Measurements from ENCODE around the gene CPEB4.

CPEB4 gene

GRCh38 chr5:173887610-173888472 is at the start of gene CPEB4:
TSS of gene CPEB4 (plus strand) at chr5:173888349. CDS start at chr5:173889734, 1,385 bp downstream.
- DNase-seq: peak; percentile 99

GRCh38 chr5:173839117-173839713 is 48.9 kb upstream of the CPEB4 start:
- DNase-seq: no peak

DNA sequence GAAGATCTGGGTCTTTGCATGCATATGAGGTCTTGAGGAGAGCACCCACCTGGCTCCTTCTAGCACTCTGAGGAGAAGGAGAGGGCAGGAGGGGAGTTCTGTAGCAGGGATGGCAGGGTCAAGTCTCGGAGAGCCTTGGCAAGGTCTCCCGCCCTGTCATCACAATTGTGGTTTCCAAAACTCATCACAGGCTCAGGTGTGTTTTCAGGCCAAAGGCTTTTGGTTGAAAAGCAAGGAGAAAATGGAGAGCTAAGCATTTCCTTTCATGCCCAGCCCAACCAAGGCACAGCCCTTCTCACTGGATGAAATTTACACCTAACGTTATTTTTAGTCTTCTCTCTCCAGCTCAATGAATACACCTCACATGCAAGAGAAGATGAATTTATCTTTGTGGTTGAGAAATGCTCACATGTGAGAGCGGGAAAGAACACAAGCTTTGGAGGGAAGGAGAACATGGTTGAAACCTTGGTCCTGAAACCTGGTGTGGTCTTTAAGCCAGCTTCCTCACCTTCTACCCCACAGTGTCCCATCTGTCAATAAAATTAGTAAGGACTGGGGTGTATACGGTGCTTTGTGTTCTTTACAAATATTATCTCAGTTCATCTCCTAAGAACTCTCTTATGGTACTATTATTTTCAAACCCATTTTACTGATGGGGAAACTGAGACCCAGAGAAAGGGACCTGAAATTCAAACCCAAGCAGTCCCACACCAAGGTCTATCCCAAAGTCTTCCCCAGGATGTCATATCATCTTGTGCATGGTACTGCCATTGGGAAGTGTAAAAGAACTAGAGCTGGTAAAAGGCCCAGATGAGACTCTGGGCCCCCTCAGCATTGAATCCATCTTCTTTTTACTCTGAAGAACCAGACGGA is 47.8 kb upstream of the CPEB4 start:
- DNase-seq: no peak

GRCh38 chr5:173841710-173842109 is 46.4 kb upstream of the CPEB4 start:
- no peak for DNase-seq

DNA sequence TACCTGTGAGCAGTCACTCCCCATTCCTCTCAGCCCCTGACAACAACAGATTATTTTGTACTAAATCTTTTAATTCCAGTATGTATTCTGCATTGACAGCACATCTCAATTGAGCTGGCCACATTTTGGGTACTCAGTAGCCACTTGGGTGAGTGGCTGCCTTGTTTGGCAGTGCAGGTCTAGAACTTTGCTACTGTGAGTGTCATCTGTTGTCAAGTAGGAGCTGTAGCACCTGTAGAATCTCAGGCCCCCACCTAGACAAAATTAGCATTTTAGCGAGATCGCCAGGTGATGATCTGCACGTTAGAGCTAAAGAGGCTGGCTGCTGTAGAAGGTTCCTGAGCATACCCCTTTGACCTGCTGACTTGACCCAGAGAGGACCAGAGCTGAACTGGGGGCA is 44.4 kb upstream of the CPEB4 start:
- no peak for DNase-seq

GRCh38 chr5:173845321-173845720 is 42.8 kb upstream of the CPEB4 start:
- DNase-seq: no peak

GRCh38 chr5:173846929-173847501 is 41.1 kb upstream of the CPEB4 start:
- no peak for DNase-seq

GRCh38 chr5:173848986-173849596 is 39.1 kb upstream of the CPEB4 start:
- no peak for DNase-seq

DNA sequence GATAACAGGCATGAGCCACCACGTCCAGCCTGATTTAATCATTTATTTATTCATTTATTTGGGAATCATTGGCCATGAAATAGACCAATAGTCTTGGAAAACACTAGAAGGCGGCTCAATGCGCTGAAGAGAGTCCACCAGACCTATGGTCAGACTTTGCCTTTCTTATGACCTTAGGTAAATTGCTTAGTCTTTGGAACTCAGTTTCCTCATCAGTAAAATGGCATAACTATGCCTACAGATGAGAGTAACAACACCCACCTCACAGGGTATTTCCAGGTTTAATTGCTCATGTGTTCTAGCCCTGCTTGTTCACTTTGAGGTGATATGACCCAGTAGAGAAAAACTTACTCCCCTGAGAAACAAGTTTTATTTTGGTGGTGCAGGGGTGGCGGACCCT is 38.2 kb upstream of the CPEB4 start:
- no peak for DNase-seq

GRCh38 chr5:173850659-173851058 is 37.5 kb upstream of the CPEB4 start:
- no peak for DNase-seq

- DNase-seq: no peak
Observed at GRCh38 chr5:173851595-173852243, 36.4 kb upstream of the CPEB4 start.

GRCh38 chr5:173852790-173853359 is 35.3 kb upstream of the CPEB4 start:
- DNase-seq: no peak

DNA sequence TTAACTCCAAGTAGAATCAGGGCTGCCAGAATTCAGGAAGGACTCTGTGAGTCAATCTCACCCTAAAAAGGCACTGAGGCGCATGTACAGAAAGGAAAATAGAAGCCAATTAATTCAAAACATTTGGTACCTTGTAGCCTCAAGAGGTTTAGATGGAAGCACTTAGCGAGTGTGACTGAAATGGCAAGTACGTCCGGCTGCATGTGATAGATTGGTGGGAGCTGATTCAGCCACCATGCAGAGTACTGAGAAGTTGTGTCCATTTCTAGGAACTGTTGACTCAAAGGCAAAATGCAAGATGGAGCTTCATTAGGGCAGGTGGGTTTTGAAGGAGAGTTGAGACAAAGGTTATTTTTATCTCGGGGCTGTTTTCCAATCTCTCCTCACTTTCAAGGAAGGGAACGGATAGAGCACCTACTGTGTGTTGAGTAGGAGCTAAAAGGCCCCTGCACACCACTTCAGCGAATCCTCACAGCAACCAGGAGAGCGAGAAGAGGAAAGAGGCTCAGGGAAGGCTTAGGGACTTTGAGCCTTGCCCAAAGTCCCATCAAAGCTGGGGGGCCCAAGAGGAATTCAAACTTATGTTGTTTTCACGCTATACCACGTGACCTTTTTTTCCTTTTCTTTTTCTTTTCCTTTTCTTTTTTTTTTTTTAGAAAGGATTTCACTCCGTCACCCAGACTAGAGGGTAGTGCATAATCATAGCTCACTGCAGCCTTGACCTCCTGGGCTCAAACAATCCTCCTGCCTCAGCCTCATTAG is 34.6 kb upstream of the CPEB4 start:
- no peak for DNase-seq

- DNase-seq: no peak
Observed at GRCh38 chr5:173855162-173855994, 32.8 kb upstream of the CPEB4 start.

DNA sequence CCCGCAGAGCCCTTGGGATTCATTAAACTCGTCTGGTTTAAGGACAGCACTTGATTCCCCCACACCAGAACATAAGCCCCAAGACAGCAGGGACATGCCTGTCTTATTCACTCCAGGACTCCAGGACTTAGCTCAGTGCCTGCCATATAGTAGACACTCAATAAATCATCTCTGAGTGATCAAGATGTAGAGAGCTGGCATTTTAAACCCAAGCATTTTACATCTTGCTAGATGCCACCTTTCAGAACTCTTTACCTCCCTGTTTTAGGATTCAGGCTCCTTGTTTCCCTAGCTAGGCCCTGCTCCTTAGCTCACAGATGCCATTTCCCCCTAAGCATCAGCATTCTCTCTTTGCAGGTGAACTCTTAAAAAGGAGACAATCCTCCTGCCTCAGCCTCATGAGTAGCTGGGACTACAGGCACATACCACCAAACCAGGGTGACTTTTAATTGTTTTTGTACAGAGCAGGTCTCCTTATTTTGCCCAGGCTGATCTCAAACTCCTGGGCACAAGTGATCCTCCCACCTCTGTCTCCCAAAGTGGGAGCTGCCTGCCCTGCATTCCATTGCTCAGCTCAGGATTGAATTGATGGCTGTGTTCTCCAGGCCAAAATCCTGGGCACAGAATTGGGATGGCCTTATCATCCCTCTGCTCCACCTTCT is 32.0 kb upstream of the CPEB4 start:
- no peak for DNase-seq

GRCh38 chr5:173857234-173857633 is 30.9 kb upstream of the CPEB4 start:
- DNase-seq: no peak

DNA sequence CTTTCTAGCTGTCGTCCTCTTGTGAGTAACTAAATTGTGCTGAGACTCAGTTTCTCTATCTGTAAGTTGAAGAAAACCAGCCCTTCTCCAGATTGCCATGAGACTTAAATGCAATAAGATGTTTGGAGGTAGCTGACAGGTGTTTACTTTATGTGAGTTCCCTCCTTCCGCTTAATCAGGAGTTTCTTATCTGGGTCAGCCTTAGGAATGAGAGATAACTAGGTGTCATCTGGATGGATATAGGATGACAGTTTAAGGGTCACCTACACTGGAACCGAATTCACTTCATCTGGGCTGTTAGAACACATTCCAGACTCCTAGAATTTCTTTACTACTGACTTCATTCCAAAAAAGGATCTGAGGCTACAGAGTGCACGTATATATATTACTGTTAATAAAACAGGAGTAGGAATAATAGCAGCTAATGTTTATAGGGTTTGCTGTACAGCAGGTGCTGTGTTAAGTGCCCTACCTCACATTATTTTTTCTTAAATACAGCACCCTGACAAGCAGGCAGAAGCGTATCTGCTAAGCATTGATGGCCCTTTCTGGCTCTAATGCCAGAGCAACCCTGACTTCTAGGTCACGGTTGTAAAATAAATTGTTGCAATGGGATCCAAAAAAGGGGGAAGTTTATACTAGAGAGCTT is 30.0 kb upstream of the CPEB4 start:
- DNase-seq: no peak

- DNase-seq: no peak
Observed at GRCh38 chr5:173858670-173859407, 29.3 kb upstream of the CPEB4 start.

Data from cerebellar nuclear complex (tissue), 1 donor.